Measurements from ENCODE around the gene LIMK1.

- TF ChIP-seq CTCF (conservative IDR thresholded peaks at IDR 0.05) = no peak
- no peak for TF ChIP-seq ZFX (IDR thresholded peaks at IDR 0.05)
These were observed 54.8 kb downstream of the LIMK1 start for GRCh38 chr7:74138334-74138867.
